GM12891 (cell line): ENCODE results near the gene ZNF488.

Experiments used
- POLR2A ChIP-seq: IDR thresholded peaks from 2 replicates; pipeline ENCODE4 v1.6.1; 2011; ENCODE audit warnings: low read depth, low read length, control low read depth
- POLR2AphosphoS5 ChIP-seq: IDR thresholded peaks from 2 replicates; pipeline ENCODE4 v1.6.1; 2011; ENCODE audit warnings: low read depth, low read length, control low read depth
- TAF1 ChIP-seq: IDR thresholded peaks from 2 replicates; pipeline ENCODE4 v1.6.1; 2011; ENCODE audit warnings: low read depth, low read length, control low read depth

GRCh38 chr10:47357911-47358310, 26.2 kb downstream of the ZNF488 start:
- no peak for TF ChIP-seq TAF1
- TF ChIP-seq POLR2A, result no peak
- no peak for TF ChIP-seq POLR2AphosphoS5
